WTC11 (cell line): ENCODE data around the gene ACBD5. TPM values are rescaled to one million over a fixed set of nuclear protein-coding genes. Genes with fewer than 3 reads are reported as not detected.
"Not testable (repeated sequence)": the region's sequence is repeated elsewhere in the genome, so short reads cannot be mapped to it uniquely, and the experiment has no call there.

Experiments
- ATAC-seq: fragments of 200-7000 bp; cut with Tn5 transposase; 2 replicates; pipeline ENCODE4 v1.10.0; 2021; ENCODE audit warnings: mild to moderate bottlenecking, moderate library complexity
- CTCF ChIA-PET: fragments of 300-600 bp; sonication (Branson Sonifier 250); formaldehyde crosslinking; loops from one replicate; lab custom pipeline; 2021; ENCODE audit warnings: antibody characterized with exemption; lab: Charles Lee
- POLR2A ChIA-PET: fragments of 350-600 bp; sonication (Branson Sonifier 250); formaldehyde crosslinking; loops from one replicate; lab custom pipeline; 2021; ENCODE audit warnings: antibody characterized with exemption; lab: Charles Lee
- DNase-seq: peaks from one replicate; pipeline ENCODE4 v3.0.0; 2021; ENCODE audit warnings: low spot score
- H3K27ac Mint-ChIP-seq: 2 replicates; pipeline ENCODE4 v1.8.0; 2021; ENCODE audit warnings: mixed read lengths
- H3K27me3 Mint-ChIP-seq: 2 replicates; pipeline ENCODE4 v1.8.0; 2021; ENCODE audit warnings: low read depth, mild to moderate bottlenecking, moderate library complexity, mixed read lengths
- H3K36me3 Mint-ChIP-seq: 2 replicates; pipeline ENCODE4 v1.8.0; 2021; ENCODE audit warnings: mixed read lengths
- H3K4me1 Mint-ChIP-seq: 2 replicates; pipeline ENCODE4 v1.8.0; 2022; ENCODE audit warnings: mixed read lengths
- H3K4me3 Mint-ChIP-seq: 2 replicates; pipeline ENCODE4 v1.8.0; 2021; ENCODE audit warnings: mild to moderate bottlenecking, moderate library complexity, mixed read lengths
- H3K9me3 Mint-ChIP-seq: 2 replicates; pipeline ENCODE4 v1.8.0; 2021; ENCODE audit warnings: mixed read lengths
- HMGA2 ChIP-seq: fragments of 250-450 bp; sonication (Bioruptor Pico); IDR thresholded peaks from 2 replicates; pipeline ENCODE4 v1.4.0; 2021; ENCODE audit warnings: mild to moderate bottlenecking, moderate library complexity
- JAZF1 ChIP-seq: fragments of 250-450 bp; sonication (Bioruptor Pico); IDR thresholded peaks from 2 replicates; pipeline ENCODE4 v1.9.0; 2021; ENCODE audit warnings: moderate library complexity, mild to moderate bottlenecking, inconsistent platforms
- NFYB ChIP-seq: sonication (generic); formaldehyde crosslinking; conservative IDR thresholded peaks from 2 replicates; pipeline ENCODE4 v1.8.0; 2022; ENCODE audit warnings: low read depth, missing genetic modification reagents
- ZNF219 ChIP-seq: sonication (generic); formaldehyde crosslinking; IDR thresholded peaks from 2 replicates; pipeline ENCODE4 v1.8.0; 2023; ENCODE audit warnings: missing genetic modification reagents, mild to moderate bottlenecking, borderline replicate concordance
- ZNF671 ChIP-seq: fragments of 250-450 bp; sonication (Bioruptor Pico); IDR thresholded peaks from 2 replicates; pipeline ENCODE4 v1.8.0; 2021; ENCODE audit warnings: mild to moderate bottlenecking
- total RNA-seq: library from RNA; stranded (reverse); gene quantifications from 3 replicates; pipeline ENCODE4 v1.2.3, GENCODE V29; 2021
- TF ChIP-seq, protein P1 (sequence below): sonication (generic); formaldehyde crosslinking; IDR thresholded peaks from 2 replicates; pipeline ENCODE4 v1.8.0; 2023; ENCODE audit warnings: missing genetic modification reagents
- TF ChIP-seq, protein P2 (sequence below): sonication (generic); formaldehyde crosslinking; IDR thresholded peaks from 2 replicates; pipeline ENCODE4 v1.8.0; 2023; ENCODE audit warnings: missing genetic modification reagents, mild to moderate bottlenecking, borderline replicate concordance
- TF ChIP-seq, protein P3 (sequence below): sonication (generic); formaldehyde crosslinking; IDR thresholded peaks from 2 replicates; pipeline ENCODE4 v1.8.1; 2023; ENCODE audit warnings: mild to moderate bottlenecking, missing genetic modification reagents
- TF ChIP-seq, protein P4 (sequence below): sonication (generic); formaldehyde crosslinking; IDR thresholded peaks from 2 replicates; pipeline ENCODE4 v1.8.1; 2022; ENCODE audit warnings: mild to moderate bottlenecking, missing genetic modification reagents, moderate library complexity, borderline replicate concordance
- TF ChIP-seq, protein P5 (sequence below): sonication (generic); formaldehyde crosslinking; IDR thresholded peaks from 2 replicates; pipeline ENCODE4 v1.8.1; 2022; ENCODE audit warnings: low read depth, mild to moderate bottlenecking, moderate library complexity, missing genetic modification reagents, borderline replicate concordance

Gene ACBD5
- total RNA-seq, 1 experiment from 2014 or later = 18.1 TPM

DNA sequence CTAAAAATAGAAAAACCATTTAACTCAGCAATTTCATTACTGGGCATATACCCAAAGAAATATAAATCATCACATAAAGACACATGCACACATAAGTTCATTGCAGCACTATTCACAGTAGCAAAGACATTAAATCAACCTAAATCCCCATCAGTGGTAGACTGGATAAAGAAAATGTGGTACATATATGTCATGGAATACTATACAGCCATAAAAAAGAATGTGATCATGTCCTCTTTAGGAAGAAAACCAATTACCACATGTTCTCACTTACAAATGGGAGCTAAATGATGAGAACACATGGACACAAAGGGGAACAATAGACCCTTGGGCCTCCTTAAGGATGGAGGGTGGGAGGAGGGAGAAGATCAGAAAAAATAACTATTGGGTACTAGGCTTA, 36.0 kb upstream of the ACBD5 start:
- CTCF ChIA-PET = no interaction called here
- Mint-ChIP-seq H3K4me3 (no peak overlapping the region), H3K27ac (no peak overlapping the region), H3K36me3 (0 out of 2 replicates have a peak, but pooled peaks cover 4% of the 10 kb centered on the region), H3K4me1 (peaks cover 5% of the 10 kb centered on the region; the same call in 1 of the 2 replicates), H3K9me3 (peaks cover 12% of the 10 kb centered on the region)
- ATAC-seq (no peak), DNase-seq (no peak)
- TF ChIP-seq NFYB (CRISPR knock-in tag) (no peak), ZNF671 (no peak), JAZF1 (CRISPR knock-in tag) (no peak), ZNF219 (CRISPR knock-in tag) (no peak), HMGA2 (CRISPR knock-in tag) (no peak)
- TF ChIP-seq, protein P1, sequence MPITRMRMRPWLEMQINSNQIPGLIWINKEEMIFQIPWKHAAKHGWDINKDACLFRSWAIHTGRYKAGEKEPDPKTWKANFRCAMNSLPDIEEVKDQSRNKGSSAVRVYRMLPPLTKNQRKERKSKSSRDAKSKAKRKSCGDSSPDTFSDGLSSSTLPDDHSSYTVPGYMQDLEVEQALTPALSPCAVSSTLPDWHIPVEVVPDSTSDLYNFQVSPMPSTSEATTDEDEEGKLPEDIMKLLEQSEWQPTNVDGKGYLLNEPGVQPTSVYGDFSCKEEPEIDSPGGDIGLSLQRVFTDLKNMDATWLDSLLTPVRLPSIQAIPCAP (CRISPR knock-in tag) = no peak
- TF ChIP-seq, protein P2, sequence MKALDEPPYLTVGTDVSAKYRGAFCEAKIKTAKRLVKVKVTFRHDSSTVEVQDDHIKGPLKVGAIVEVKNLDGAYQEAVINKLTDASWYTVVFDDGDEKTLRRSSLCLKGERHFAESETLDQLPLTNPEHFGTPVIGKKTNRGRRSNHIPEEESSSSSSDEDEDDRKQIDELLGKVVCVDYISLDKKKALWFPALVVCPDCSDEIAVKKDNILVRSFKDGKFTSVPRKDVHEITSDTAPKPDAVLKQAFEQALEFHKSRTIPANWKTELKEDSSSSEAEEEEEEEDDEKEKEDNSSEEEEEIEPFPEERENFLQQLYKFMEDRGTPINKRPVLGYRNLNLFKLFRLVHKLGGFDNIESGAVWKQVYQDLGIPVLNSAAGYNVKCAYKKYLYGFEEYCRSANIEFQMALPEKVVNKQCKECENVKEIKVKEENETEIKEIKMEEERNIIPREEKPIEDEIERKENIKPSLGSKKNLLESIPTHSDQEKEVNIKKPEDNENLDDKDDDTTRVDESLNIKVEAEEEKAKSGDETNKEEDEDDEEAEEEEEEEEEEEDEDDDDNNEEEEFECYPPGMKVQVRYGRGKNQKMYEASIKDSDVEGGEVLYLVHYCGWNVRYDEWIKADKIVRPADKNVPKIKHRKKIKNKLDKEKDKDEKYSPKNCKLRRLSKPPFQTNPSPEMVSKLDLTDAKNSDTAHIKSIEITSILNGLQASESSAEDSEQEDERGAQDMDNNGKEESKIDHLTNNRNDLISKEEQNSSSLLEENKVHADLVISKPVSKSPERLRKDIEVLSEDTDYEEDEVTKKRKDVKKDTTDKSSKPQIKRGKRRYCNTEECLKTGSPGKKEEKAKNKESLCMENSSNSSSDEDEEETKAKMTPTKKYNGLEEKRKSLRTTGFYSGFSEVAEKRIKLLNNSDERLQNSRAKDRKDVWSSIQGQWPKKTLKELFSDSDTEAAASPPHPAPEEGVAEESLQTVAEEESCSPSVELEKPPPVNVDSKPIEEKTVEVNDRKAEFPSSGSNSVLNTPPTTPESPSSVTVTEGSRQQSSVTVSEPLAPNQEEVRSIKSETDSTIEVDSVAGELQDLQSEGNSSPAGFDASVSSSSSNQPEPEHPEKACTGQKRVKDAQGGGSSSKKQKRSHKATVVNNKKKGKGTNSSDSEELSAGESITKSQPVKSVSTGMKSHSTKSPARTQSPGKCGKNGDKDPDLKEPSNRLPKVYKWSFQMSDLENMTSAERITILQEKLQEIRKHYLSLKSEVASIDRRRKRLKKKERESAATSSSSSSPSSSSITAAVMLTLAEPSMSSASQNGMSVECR (CRISPR knock-in tag) = no peak
- TF ChIP-seq, protein P3, sequence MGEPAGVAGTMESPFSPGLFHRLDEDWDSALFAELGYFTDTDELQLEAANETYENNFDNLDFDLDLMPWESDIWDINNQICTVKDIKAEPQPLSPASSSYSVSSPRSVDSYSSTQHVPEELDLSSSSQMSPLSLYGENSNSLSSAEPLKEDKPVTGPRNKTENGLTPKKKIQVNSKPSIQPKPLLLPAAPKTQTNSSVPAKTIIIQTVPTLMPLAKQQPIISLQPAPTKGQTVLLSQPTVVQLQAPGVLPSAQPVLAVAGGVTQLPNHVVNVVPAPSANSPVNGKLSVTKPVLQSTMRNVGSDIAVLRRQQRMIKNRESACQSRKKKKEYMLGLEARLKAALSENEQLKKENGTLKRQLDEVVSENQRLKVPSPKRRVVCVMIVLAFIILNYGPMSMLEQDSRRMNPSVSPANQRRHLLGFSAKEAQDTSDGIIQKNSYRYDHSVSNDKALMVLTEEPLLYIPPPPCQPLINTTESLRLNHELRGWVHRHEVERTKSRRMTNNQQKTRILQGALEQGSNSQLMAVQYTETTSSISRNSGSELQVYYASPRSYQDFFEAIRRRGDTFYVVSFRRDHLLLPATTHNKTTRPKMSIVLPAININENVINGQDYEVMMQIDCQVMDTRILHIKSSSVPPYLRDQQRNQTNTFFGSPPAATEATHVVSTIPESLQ (CRISPR knock-in tag) = no peak
- TF ChIP-seq, protein P4, sequence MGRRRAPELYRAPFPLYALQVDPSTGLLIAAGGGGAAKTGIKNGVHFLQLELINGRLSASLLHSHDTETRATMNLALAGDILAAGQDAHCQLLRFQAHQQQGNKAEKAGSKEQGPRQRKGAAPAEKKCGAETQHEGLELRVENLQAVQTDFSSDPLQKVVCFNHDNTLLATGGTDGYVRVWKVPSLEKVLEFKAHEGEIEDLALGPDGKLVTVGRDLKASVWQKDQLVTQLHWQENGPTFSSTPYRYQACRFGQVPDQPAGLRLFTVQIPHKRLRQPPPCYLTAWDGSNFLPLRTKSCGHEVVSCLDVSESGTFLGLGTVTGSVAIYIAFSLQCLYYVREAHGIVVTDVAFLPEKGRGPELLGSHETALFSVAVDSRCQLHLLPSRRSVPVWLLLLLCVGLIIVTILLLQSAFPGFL (CRISPR knock-in tag) = no peak
- TF ChIP-seq, protein P5, sequence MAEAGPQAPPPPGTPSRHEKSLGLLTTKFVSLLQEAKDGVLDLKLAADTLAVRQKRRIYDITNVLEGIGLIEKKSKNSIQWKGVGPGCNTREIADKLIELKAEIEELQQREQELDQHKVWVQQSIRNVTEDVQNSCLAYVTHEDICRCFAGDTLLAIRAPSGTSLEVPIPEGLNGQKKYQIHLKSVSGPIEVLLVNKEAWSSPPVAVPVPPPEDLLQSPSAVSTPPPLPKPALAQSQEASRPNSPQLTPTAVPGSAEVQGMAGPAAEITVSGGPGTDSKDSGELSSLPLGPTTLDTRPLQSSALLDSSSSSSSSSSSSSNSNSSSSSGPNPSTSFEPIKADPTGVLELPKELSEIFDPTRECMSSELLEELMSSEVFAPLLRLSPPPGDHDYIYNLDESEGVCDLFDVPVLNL (CRISPR knock-in tag) = no peak
- TF ChIP-seq, all 79 proteins: peak for 0
- POLR2A ChIA-PET = no interaction called here
- H3K27me3 Mint-ChIP-seq = no peaks in the 10 kb centered on the region; the same call in 1 of the 2 replicates

DNA sequence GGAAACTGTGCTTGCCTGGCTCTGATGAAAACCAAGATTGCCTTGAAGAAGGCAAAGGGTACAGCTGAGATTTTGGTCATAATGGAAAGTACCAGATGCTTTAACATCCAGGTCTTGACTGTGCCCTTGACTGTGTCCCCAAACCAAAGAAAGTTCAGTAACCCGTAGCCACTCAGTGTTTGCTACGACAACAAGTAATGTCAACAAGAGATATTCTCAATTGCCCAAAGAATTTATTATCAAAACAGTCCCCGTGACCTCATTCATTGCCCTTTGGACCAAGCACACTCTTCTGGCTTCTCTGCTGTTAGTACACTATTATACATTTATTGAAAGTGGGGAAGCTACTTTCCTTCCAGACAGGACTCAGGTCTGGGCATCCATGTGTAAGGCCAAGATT, 25.4 kb upstream of the ACBD5 start:
- H3K36me3 Mint-ChIP-seq, POLR2A ChIA-PET, ATAC-seq, H3K4me3 Mint-ChIP-seq, DNase-seq, H3K27ac Mint-ChIP-seq, H3K27me3 Mint-ChIP-seq, CTCF ChIA-PET, H3K4me1 Mint-ChIP-seq, H3K9me3 Mint-ChIP-seq: not testable (repeated sequence)

DNA sequence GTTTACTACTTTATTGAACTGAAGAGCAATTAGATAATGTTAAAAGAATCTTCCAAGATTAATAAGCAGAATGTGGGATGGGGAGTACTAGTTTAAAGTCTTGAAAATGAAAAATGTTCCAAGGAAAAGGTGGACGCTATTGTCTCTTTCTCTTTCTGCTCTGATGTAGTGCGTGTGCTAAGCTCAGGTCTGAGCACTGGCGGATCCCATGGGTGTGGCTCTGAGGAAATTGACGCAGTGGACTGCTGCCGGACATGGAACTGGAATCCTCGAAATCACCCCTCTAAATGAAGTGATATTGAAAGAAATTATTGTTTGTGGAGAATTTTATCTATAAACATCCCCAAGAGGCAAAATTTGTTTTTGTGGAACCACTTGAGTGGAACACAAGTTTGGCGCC, 22.2 kb upstream of the ACBD5 start:
- H3K36me3 Mint-ChIP-seq, POLR2A ChIA-PET, ATAC-seq, H3K27ac Mint-ChIP-seq, H3K4me3 Mint-ChIP-seq, H3K9me3 Mint-ChIP-seq, DNase-seq: not testable (repeated sequence)
- CTCF ChIA-PET = interaction anchor here (1.2 kb wide), 1 partner anchor 10 kb away, joined by 4 read pairs; no protein-coding TSS in a partner anchor
- H3K4me1 Mint-ChIP-seq = peaks cover 15% of the 10 kb centered on the region
- H3K27me3 Mint-ChIP-seq = peaks cover 37% of the 10 kb centered on the region
